Measurements from ENCODE around the gene ADD1.

The ADD1 gene

DNA sequence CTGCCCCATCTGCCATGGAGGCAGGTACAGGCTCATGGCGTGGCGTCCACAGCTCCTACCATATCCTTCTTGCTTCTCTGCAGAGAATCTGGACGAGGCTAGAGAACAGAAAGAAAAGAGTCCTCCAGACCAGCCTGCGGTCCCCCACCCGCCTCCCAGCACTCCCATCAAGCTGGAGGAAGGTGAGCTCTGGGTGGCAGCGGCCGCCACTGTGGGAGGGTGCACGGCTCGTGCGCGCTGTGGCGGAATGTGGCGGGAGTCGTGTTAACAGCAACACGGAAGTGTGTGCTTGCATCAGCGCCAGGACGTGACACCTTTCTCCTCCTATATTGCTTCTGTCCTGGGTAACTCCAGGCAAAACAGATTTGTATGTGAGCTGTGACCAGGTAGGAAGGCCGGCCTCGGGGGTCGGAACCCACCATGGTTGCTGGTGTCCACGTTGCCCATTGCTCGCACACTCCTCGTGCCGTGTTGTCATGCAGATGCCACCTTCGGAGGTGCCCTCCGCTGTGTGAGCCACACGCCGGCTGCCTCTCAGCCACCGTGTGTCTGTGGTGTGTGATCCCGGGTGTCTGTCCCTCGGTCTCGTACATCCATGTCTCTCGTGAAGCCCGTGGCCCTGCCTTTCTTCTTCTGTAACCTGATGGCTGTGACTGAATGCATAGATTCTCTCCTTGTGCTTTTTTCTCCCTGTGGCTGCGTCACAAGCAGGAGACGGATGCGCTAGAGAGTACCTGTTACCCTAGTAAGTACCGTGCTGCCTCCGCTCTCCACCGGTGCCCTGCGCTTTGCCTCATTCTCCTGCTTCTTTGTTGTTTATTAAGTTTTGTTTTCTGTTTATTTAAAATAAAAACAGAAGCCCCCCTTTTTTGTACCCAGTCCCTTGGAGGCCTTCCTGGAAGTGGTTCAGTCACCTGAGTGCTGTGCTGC is 82.6 kb downstream of the ADD1 start:
- no peak for DNase-seq

DNA sequence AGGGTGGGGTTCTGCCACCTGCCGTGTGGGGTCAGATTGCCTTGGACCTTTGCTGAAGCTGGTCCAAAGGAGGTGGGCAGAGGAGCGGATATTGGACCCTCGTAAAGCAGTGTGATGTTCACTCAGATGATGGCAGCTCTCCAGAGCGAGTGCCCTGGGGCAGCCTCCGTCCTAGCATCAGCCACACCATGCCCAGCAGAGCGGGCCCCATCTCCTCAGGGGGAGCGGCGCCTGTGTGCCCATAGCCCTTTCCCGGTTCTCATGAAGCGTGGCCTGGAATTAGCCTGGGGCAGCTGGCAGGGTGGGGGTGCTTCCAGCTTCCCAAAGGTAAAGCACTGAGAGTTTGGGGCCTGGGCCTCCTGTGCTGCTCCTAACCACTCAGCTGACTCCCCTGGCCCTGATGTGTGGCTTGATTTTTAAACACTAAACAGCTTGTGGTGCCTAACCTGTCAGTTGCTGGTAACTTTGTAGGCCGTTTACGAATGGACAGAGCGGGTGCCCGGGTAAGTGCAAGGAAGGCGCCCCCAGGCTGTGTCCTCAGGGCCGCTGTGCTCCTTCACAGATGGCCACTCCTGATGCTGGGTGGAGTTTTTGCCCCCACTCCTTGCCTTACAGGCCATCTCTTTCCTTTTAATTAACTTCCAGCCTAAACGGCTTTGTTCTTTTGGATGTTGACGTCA is 83.5 kb downstream of the ADD1 start:
- DNase-seq: no peak

DNA sequence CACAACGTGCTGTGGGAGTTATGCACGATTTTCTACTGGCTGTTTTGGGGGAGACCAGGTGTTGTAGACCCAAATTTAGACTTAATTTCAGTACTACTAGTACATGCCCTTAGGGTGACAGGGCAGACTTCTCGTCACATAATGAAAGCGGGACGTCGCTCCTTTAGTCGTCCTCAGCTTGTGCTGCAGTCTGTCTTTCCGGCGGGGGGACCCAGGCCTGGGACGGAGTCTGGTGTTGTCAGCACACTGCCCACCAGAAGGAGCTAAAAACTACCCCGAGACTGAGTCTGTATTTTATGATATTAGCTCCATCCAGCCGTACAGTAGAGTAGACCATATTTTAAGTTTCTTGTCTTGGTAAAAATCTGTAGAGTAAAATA is 84.0 kb downstream of the ADD1 start:
- DNase-seq: no peak

DNA sequence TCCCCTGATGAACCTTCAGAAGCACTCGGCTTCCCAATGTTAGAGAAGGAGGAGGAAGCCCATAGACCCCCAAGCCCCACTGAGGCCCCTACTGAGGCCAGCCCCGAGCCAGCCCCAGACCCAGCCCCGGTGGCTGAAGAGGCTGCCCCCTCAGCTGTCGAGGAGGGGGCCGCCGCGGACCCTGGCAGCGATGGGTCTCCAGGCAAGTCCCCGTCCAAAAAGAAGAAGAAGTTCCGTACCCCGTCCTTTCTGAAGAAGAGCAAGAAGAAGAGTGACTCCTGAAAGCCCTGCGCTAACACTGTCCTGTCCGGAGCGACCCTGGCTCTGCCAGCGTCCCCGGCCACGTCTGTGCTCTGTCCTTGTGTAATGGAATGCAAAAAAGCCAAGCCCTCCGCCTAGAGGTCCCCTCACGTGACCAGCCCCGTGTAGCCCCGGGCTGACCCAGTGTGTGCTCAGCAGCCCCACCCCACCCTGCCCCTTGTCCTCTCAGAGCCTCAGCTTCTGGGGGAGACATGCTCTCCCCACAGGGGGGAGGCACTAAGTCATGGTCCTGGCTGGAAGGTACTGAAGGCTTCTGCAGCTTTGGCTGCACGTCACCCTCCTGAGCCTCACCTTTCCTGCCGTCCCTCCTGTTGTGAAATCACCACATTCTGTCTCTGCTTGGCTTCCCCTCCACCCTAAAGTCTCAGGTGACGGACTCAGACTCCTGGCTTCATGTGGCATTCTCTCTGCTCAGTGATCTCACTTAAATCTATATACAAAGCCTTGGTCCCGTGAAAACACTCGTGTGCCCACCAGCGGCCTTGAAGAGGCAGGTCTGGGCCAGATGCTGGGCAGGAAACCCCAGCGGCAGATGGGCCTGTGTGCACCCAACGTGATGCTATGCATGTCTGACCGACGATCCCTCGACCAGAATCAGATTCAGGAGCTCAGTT is 84.9 kb downstream of the ADD1 start:
- no peak for DNase-seq

DNA sequence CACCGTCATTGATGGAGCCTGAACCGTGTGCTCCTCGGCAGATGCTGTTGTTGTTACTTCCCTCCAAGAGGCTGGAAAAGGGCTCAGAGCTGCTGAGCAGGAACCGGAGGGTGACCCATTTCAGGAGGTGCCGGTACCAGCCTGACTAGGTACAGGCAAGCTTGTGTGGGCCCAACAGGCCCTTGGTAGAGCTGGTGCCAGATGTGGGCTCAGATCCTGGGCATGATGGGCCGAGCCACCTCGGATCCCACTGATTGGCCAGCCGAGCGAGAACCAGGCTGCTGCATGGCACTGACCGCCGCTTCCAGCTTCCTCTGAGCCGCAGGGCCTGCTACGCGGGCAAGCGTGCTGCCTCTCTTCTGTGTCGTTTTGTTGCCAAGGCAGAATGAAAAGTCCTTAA is 85.8 kb downstream of the ADD1 start:
- no peak for DNase-seq

DNA sequence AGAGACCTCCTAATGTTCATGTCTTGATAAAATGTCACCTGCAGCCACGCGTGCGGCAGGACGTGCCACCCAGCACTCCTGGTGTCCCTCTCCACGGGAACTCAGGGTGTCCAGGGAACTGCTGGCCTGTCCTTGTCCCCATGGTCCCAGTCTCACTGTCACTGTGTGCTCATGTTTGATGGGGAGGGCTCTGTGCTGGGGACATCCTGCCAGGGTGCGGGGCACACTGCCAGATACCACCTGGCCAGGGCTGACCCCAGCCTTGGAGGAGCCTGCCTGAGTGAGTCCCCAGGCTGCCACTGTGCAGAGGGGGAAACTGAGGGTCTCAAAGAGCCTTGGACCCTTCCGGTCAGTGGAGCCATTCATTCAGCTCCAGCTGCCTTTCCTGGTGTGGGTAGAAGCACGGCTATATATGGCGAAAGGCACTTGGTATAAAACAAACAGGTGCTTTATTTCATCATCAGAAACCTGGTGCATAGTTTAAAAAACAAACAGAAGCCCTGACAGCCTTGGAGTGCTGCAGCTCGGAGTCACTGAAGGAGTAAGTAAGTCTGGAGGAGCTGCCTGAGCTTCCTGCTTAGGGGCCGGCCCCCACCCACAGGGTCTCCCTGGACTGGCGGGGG is 86.6 kb downstream of the ADD1 start:
- no peak for DNase-seq

DNA sequence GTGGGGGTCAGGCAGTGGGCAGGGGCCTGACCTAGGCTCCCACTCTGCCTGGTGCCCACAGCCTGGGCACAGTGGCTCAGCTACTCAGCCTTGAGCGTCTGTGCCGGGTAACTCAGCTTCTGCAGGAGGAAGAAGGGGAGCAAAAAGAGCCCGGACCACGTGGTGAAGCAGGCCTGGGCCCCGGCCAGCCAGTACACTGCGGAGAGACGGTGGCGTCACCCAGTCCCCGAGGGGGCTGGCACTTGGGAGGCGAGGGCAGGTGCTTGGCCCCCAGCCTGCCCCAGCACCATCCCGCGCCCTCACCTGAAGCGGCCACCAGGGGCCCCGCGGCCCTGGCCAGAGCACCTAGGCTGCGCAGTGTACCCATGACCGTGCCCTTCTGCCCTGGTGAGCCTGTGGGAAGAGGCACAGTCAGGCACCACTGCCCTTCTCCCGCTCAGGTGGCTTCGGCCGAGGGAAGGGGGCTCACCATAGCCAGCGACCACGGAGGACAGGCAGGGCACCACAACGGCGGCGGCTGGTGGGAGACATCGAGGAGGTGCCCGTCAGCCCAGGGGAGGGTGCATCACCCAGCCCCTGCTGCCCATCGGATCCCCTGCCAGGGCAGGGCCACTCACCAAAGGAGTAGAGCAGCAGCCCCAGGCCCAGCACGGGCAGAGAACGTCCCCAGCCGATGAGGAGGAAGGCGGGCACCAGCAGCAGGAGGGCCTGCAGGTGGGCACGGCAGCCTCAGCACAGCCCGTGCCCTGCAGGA is 87.3 kb downstream of the ADD1 start:
- no peak for DNase-seq

DNA sequence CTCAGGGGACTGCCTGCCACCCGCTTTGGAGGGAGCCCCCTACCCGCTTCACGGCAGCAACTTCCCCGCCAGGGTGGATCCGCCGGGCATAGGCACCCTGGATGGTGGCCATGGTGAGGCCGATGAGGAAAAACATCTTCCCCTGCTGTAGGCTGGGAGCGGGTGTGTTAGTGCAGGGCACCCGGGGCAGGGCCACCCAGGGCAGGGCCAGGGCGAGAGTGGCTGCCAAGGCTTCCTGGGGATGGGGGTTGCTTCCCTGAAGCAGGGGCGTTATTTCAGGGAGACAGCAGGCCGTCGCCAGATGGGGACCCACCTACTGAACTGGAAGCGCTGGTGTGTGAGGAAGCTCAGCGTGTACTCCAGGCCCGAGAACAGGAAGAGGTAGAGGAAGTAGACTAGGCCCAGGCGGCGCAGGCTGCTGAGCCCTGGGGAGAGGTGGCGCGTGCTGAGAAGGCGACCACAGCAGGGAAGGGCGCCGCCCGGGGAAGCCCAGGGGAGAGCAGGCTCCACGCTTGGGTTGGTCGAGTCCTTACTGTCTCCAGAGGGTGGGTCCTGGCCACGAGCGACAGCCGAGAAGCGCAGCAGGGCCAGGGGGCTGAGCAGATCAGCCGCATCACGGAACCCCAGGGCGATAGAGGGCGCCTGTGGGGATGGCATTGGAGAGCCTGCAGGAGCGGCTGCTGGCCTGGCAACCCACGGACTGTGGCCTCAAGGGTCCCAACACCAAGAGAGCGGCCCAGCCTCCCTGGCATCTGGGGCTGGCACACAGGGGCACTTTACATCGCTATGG is 88.1 kb downstream of the ADD1 start:
- peak in 1 of 2 donors; percentile 42 for DNase-seq

DNA sequence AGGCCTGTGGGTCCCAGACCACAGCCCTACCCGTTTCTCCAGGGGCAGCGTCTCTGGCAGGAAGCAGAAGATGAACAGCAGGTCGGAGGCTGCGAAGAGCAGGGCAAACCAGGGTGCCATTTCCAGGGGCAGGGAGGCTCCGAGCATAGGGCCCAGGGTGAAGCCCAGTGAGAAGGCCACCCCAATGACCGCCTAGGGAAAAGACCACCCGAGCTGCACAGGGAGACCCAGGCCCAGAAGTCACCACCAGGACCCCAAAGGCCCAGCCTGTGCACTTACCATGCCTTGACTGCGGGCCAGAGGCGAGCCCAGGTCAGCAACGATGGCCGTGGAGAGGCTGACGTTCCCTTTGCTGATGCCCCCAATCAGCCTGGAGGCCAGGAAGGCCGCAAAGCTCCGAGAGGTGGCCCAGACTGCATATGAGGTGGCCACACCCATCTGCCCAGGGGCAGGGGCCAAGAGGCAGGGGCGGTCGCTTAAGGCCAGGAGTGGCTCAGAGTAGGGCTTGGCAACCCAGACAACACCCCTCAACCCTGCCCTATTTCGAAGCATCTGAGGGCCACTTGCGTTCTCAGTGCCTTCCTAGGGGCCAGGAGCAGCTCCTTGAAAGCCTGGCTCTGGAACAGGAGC is 88.8 kb downstream of the ADD1 start:
- DNase-seq: no peak

DNA sequence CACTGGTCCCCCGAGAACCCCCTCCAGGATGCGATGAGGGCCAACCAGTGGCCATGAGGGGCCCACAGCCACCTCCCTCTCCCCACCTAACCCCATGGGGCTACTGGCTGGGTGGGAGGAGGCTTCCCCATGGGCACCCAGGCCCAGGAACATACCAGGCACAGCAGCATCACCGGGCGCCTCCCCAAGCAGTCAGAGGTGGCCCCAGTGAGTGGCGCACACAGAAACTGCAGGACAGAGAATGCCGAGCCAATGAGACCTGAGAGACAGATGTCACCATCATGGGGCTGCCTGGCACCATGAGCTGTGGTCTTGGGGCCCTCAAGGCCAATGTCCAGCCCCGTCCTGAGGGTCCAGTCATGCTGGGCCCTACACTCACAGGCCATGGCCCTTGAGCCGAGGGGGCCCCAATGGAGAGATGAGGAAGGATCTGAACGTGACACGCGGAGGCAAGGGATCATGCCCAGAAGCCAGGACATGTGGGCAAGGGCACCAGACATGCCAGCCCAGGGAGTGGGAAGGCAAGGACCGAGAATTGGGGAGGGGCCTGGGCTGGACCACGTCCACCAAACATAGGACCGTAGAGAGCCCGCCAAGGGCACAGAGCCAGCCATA is 89.4 kb downstream of the ADD1 start:
- DNase-seq: no peak

DNA sequence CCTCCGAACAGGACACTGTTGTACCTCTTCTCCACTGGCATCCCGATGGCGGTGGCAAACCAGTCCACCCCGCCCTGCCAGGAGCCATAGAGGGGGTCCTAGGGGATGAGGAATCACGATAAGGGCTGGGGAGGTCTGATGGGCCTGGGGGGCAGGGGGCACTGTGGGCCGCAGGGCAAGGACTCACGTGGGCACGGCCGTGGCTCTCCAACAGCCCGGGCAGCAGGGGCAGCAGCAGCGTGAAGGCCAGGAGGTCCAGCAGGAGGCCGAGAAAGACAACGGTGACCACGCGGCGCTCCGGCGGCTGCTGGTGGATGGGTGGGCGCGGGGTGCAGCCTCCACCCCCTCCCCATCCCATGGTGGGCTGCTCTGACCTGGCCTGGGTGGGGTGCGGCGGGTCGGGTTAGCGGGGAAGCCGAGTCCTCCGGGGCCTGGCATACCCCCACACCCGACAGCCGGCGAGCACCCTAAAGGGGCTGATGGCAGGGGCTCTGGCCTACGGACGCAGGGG is 90.0 kb downstream of the ADD1 start:
- no peak for DNase-seq

DNA sequence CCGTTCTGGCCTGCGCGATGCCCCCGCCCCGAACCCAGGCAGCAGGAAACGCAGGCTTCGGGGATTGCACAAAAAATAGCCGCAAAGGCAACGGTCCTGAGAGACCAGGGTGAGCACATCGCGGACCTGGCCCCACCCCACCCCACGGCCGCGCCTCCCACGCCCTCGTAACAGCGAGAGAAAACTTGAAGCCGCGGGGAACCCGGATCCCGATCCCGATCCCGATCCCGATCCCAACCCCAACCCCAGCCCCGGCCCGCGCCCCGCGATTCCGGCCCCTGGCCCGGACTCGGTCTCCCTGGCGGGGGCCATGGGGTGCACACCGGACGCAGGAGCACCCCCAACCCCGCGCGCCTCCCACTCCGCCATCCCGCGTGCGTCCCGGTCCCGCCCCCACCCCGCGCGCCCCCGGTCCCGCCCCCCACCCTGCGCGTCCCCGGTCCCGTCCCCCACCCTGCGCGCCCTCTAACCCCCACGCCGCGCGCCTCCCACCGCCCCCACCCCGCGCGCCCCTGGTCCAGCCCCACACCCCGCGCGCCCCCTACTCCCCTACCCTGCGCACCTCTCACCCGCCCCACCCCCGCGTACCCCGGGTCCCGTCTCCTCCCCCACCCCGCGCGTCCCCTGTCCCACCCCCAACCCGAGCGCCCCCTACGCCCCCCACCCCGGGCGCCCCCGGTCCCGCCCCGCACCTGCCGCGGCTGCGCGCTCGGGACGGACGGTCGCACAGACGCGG is 90.6 kb downstream of the ADD1 start:
- DNase-seq: peak in 1 of 2 donors; percentile 38

DNA sequence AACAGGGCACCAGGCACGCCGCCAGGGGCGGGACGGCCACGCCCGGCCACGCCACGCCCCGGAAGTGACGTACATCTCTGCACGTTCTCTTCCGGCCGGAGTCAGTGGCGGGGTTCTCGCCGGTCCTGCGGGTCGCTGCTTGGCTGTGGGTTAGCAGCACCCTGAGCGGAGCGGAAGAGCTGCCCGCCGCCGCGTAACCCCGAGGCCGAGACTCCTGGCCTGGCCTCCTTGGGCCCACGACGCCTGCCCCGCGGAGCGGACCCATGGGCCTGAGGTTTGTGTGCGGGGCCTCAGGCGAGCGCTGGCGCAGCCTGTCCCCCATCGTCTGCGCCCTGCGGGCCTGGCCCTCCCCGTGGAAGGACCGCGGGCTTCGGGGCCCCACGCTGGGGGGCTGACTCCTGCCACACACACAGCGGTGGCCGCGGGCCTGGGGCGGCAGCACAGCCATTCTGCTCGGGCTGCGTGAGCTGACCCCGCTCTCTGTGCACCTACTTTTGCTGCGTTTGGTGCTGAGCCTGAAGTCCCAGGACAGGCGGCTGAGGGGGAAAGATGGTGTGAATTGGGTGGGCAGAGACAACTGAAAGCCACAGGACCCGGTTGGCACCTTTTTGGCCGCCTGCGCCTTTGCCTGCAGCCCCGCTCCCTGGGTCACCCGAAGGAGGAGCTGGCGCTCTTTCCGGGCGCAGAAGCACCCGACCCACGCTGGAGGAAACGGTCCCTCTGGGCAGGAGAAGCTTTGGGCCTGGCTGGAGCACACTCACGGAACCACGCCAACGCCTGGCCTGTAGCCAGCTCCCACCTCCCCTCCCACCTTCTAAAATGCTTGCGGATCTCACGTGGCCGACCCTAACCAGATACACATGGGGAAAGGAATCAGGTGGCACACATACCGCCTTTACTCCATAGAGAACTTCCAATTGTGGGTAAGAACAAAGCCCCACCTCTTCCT is 91.4 kb downstream of the ADD1 start:
- peak; percentile 98 to 99 for DNase-seq

DNA sequence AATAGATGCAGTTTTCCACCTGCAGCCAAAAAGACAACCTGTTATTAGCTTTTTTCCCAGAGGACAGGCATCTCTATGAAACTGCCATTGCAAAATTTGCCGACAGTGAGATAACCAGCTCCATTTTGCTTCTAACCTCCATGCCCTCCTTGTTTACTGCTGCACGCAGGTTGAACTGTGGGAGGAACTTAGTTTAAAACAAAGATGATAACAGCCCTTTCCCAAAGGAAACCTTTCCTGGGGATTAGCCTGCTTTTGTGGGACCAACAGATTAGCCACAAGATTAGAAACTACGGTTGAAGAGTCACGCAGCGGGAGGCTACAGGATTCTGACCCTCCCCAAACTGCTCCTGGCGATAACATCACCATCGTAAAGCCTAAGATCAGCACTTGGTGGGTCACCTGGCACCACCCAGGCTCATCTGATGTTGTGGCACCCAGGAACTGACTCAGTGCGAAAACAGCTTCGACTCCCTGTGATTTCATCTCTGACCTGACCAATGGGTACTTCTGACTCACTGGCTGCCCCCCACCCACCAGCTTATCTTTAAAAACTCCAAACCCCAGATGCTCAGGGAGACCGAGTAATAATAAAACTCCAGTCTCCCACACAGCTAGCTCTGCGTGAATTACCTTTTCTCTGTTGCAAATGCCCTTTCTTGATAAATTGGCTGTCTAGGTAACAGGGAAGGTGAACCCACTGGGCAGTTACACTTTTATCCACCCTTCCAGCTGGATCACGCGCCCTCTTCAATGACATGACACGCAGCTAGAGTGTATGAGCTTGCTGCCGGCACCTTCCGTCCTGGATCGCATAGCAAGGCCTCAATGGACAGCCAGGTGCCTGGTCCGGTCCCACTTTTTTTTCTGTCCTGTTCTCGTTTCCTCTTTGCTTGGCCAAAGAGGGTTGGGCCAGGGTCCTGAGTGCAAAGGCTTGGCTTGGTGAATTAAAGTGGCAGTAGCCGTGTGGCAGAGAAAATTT is 92.4 kb downstream of the ADD1 start:
- peak; percentile 60 to 68 for DNase-seq

DNA sequence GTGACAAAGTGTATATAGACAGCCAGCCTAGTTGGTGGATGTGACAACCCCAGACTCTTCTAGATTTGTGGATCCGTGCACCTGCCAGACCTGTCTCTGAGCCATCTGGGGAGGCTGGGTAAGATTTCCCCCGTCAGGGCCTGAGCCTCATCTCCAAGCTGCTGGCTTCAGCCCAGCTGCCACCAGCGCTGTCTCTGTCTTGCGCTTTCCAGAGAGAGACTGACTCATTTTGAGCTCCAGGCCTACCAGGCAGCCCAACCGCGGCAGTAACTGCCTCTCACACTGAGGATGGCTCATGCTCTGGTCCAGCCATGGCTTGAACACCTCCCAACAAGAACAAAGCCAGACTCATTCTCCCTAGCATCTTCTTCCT is 93.1 kb downstream of the ADD1 start:
- DNase-seq: peak in 1 of 2 donors; percentile 59

DNA sequence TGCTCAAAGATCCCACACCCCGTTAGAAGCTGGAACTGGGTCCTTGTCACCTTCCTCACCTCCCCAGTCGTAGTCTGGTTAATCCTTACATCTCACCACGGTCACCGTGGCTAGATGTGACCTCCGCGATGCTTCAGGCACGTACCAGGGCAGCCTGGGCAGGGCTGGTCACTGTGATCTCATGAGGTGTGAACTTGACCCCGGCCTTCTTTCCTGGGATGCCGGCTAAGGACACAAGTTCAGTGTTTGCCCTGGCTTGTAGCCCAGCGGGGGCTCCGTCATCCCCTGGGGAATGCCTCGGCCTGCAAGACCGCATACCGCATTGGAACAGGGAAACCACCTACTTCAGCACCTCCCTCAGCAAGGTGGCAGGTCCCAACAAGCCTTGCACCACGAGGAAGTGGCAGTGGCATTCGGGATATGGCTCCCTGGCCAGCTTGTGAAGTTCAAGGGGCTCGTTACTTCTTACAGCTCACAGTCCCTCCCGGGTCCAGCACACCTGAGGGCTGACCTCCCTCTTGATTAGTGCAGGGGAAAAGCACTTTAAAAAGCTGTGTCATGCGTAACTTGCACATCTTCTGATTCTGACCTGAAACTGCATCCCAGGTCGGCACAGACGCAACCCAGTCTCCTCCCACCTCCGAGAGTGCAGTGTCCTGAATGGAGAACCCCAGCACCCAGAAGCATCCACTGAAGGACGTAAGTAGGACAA is 93.7 kb downstream of the ADD1 start:
- no peak for DNase-seq
